T-helper 22 cell (primary cell): ENCODE results near the gene LIN52.

Source experiments
- DNase-seq: peaks from one replicate; pipeline ENCODE4 v3.0.0-alpha.2; 2020; ENCODE audit warnings: low read depth

LIN52 gene, protein sequence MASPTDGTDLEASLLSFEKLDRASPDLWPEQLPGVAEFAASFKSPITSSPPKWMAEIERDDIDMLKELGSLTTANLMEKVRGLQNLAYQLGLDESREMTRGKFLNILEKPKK

DNA sequence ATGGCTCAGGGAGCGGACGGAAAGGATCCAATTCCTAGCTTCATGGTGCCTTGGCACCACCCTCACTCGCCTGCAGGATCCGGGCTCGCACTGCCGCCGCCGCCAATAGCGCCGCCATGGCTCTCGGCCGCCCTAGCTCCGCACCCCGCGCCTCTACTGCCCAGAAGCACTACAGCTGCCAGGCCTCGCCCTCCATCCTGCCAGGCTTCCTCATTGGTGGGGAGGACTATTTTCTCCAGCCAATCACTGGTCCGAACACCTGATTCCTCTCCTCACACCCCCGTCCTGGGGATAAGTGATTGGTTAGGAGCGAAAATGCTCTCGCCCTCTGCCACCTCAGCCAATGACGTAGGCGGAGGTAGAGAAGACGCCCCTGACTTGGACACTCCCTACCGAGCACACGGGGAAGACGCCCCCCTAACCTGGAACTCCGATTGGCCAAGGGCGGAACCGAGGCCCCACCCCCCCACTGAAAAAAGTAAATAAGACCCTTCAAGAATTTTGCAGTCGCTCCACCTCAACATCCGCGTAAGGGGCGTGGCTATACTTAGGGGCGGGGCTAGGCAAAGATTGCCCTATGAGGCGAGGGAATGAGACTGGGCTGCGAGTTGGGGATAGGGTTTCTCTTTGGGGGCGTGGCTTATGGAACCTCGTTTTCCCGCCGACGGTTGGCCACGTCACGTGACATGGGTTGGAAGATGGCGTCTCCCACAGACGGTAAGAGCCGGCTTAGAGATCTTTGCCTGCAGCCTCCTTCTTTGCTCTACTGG is at the start of gene LIN52, which contains the start of gene ALDH6A1:
LIN52 (plus strand) TSS at position 680 of the 770 bp plus-strand sequence; CDS start at position 699, 19 bp downstream.
ALDH6A1 (minus strand) TSS at position 177 of the 770 bp plus-strand sequence; CDS start at position 118, 59 bp downstream.
- peak; percentile 99 for DNase-seq

DNA sequence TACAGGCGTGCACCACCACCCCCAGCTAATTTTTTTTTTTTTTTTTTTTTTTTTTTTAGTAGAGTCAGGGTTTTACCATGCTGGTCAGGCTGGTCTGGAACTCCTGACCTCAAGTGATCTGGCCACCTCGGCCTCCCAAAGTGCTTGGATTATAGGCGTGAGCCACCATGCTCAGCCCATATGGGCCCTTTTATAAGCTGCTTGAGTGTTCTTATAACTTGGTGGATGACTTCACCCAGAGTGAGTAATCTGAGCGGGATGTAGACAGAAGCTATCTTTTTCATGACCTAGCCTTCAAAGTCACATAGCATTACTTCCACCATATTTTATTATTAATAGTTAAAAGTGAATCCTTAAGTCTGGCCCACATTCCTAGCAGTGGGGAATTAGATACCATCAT is 49.2 kb upstream of the LIN52 start:
- no peak for DNase-seq

DNA sequence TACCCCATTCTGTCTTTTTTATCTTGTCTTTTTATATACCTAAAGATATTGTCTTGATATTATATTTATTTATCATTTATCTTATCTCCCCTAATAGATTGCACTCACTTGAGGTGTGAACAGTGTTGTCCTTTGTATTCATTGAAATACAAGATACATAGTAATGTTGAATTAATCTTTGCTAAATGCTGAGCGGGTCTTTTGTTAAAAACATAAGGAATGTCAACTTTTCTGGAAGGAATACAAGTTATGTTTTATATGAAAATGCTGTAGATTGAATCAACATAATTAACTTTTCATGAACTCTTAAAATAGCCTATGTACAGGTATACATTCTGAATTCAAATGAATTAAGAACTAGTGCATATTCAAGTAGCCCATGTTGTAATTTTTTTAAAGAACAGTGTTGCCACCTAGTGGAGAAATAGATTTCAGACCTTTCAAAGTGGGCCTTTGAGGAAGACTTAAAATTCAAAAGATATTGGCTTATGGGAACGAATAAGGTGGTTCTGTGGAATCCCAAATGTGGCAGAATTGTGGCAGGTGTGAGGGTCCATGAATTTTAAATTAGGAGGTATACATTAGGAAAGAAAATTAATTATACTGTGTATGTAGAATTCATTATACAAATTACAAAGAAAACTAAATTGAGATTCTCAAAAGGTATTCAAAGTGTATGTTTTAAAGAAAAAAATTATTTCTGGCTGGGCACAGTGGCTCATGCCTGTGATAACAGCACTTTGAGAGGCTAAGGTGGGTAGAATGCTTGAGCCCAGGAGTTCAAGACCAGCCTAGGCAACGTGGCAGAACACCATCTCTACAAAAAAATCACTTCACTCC is 46.5 kb upstream of the LIN52 start:
- no peak for DNase-seq

DNA sequence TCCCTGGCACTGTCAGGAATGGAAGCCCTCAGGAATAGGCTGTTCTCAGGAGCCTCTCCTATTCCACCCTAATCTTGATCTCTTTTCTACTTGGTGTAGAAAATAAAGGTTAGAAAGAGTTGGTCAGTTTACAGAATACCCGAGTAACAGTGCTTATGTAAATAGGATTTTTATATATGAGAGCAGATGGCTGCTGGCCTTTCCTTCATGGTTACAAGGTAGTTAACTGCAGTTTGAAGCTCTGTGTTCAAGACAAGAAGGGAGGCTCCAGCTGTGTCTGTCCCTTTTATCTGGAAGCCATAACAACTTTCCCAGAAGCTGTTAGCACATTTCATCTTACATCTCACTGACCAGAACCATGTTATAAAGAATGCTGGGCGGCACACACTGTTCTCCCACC is 42.5 kb upstream of the LIN52 start:
- DNase-seq = no peak

DNA sequence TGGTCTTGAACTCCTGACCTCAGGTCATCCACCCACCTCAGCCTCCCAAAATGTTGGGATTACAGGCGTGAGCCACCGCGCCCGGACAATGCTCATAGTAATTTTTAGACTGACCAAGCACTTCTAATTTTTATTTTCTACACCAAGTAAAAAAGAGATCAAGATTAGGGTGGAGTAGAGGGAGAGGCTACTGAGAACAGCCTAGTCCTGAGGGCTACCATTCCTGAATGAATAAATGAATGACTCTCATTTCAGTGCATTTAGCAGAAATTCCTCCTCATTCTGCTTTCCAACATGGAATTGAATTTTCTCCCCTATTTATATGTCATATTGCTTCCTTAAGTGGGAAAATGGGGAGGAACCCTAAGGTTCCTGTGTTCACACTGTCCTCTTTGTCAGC is 39.2 kb upstream of the LIN52 start:
- DNase-seq = no peak

DNA sequence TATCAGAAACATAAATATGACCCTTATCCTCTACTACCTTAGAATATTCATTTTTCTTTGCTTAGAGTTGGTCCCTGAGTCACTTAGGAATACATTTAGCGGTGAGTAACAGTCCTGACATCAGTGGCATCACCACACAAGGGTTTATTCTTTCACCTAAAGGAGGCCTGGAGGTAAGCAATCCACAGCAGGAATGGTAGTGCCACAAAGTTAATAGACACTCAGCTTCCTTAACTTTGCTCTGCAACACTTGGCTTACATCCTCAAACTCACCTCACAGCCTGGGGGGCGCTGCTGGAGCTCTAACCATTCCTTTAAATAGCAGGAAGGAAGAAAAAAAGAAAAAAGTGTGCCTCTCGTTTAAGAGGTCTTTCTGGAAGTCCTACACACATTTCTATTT is 36.5 kb upstream of the LIN52 start:
- no peak for DNase-seq

DNA sequence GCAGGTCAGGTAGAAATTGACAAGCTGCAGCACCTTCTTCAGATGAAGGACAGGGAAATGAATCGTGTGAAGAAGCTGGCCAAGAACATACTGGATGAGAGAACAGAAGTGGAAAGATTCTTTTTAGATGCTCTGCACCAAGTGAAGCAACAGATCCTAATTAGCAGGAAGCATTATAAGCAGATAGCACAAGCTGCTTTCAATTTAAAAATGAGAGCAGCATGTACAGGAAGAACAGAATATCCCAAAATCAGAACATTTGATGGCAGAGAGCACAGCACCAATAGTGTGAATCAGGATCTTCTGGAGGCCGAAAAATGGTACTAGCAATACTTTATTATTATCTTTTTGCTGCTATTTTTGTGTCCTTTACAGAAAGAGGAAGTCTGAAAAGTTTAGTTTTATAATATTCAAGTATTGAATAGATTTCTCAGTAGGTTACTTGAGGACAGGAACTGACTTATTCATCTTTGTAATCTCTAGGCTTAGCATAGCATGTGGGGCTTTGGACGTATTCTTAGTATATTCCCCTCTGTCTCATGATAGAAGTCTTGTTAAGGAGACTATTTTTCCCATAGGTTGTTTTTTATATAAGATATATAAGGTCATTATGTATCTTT is 34.8 kb upstream of the LIN52 start:
- DNase-seq = no peak

DNA sequence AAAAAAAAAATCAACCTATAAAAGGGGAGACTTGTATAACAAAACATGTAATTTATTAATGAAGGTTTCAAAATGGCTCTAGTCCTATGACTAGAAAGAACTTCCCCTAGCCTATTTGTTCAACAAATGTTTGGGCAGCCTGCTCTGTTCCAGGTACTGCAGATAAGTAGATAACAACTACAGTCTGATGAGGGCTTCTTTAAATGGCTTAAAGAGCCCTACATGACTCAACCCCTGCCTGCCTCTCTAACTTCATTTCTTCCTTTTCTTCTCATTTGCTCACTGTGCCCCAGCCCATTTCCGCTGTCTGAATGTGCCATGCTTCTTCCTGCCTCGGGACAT is 22.0 kb upstream of the LIN52 start:
- DNase-seq = no peak

DNA sequence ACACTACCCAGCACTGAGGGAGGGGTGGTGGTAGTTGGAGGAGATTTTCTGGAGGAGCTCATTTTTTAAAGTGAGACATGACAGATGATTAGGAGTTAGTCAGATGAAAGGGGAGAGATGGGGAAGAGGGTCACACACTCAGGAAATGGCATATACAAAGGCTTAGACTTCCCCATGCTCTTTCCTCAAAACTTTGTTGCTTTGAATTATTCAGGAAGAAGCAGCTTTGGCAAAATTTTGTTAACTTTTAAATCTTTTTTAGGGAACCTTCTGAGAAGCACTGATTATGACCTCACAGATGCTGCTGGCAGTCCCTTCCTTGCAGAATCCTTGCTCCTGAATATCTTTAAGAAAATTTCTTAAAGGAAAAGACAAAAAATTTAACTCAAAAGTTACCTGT is 20.3 kb upstream of the LIN52 start:
- no peak for DNase-seq

DNA sequence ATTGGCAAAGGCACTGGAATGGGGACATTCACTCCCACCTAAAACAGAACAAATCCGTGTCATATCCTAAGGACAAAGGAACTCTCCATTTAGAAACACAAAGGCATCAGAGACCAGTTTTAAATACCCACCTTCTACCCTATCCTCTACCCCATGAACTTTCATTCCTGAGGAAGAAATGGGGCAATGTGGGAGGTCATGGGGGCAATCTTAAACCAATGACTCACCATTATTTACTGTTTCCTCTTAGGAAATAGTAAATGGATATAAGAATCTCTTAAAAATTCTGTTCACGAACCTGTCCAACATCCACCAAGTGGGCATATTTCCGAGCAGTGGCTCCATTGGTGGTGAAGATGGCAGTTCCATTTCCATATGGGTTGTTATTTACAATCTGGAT is 19.9 kb upstream of the LIN52 start:
- no peak for DNase-seq

DNA sequence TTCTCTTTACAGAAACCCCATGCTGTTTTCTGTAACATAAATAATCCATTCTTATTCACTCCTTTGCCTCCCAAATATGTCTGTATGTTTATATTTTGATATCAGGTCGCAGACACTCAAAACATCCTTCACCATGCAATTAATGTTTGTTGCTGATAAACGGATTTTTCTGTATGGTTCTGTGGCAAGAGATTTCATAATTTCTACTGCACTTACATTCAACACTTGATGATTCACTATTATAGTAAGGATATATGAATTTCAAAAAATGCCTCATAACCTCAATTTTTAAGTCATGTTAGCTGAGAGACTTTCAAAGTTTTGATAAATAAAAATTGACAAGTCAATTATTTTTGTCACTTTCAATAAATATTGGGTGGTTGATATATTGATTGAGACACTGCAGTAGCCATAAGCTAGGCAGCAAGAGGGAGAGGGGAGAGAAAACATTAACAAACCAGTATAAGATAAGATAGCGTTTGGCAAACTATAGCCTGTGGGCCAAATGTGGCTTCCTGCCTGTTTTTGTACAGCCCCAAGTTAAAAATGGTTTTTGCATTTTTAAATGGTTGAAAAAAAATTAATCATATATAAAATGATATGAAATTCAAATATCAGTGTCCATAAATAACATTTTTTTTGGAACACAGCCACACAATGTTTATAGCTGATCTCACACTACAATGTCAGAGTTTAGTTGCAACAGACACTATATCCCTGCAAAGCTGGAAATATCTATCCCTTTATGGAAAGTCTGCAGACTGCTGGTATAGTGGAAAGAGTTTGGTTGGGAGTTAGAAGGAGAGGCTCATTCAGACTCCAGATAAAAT is 18.8 kb upstream of the LIN52 start:
- DNase-seq = no peak

DNA sequence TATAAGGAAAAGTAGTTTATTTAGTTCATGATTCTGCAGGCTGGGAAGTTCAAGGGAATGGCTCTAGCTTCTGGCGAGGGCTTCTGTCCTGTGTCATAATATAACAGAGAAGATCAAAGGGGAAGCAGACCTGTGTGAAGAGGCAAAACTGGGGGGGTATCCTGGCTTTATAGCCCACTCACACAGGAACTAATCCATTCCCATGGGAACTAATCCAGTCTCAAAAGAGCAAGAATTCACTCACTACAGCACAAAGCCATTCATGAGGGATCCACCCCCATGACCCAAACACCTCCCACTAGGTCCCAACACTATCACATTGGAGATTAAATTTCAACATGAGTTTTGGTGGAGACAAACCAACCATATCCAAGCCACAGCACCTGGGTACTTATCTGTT is 7.4 kb upstream of the LIN52 start:
- no peak for DNase-seq

DNA sequence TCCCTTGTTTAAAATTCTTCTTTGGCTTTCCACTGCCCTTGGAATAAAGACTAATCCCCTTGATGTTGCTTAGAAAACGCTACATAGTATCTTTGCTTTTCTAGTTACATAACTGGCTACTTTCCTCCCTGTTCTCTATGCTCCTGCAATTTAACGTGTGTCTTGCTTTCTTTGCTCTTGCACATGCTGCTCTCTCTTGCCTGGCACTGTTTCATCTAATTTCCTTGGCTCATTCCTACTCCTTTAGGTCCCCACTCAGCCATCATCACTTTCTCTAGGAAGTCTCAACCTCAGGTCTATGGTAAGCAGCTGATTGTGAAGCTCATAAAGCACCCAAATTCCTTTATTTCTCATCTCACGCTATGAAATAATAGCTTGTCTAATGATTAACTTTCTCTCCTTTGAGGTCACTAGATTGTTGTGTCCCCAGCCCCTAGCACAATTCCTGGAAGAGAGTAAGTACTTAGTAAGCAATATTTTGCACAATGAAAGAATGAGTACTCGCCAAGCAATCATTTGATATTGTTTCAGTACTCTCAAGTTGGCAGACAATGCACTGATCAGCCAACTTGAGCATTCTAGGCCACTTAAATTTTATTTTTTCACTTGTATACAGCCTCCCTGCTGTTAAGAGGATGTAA is 3.8 kb upstream of the LIN52 start:
- DNase-seq = no peak

DNA sequence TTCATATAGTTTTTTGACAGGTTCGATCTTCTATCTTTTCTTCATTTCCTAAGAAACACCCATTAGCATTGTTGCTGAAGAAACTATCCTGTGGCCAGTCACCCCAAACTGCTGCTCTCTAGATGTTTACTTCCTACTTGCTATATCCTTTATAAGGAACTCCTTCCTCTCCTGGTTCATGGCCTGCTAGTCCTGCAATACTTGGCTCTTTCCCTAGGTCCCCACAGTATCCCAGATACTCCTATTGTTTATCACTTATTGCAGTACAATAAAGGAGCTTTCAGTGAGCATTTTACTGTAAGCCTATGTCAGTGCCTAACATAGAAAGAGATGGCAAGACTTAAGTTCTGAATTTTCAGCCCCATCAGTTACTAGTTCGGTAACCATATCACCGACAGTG is 3.3 kb upstream of the LIN52 start:
- no peak for DNase-seq

DNA sequence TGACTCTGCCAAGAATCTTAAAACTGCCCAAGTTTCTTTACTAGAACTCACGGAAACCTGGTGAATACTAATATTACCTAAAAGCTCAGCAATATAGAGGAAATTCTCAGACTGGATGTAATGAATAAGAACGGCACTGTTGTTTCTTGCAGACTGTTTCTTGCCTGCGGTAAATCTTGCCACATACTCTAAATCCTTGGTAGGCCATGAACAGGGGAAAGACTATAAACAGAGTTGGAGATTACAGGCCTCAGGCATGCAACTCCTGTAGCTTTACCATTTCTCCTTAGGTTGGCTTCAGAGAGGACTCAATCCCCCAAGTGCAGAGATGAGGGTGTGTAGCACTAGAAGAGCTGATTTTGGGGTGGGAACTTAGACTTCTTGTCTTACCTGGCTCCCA is 1.6 kb upstream of the LIN52 start:
- DNase-seq = no peak

DNA sequence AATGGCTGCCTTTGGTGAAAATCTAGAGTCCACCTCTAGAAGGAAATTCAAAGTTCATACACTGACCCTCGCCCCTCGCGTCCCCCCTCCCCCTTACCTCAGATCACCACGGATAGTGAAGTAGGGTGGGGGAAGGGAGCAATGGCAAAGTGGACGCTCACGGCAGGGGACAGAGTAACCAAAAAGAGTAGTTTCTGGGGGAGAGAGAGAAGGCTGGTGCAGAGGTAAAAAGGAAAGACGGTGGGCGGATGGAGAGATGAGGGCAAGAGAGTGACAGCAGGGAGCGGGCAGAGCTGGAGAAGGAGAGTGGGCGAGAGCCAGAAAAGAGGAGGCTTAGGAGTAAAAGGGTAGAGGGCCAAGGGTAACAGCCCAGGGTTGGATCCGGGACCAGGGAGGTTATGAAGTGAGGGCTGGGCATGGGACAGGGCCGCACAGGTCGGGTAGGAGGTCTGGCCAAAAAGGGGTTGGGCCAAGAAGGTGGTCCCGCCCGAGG is 926 bp upstream of the LIN52 start:
- DNase-seq = no peak

DNA sequence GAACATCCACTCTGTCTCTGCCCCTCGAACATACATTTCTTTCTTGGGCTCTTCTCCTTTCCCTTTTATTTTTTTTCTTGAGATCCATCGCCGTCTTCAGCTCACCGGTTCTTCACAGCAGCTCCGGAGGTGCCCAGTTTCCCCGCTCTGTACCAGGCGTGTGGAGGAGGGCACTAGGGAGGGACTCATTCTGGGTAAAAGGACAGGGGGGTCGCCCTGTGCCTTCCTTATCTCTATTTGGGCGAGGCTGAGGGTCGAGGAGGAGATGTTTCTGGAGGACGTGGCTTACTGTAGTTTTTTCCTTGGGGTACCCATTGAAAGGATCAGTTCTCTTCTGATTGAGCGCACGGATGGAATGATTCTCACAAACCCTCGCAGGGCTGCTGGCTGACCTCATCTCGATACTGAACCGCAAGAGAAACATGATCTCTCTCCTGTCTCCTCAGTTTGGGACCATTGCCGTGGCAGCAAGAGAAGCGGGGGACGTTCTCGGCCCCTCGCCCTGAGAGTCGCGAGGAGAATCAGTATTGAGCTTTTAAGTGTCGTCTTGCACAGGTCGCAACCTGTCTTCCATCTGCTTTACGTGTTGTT is 386 bp downstream of the LIN52 start:
- no peak for DNase-seq

DNA sequence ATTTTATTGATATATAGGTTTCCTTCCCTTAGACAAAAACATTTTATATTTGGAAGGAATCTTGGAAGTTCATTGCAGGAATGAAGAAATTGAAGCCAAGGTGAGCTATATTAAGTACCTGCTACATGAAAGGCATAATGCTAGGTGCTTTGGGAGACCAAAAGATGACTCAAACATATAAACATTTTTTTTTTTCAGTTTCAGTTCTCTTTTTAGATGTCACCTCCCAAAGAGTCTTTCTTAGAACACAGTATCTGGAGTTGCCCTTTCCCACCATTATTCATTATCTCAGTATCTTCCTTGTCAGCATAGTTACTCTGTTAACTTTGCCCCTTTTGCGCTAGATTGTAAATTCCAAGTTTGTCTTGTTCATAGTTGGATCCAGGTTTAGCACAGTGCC is 1.1 kb downstream of the LIN52 start:
- DNase-seq = no peak

DNA sequence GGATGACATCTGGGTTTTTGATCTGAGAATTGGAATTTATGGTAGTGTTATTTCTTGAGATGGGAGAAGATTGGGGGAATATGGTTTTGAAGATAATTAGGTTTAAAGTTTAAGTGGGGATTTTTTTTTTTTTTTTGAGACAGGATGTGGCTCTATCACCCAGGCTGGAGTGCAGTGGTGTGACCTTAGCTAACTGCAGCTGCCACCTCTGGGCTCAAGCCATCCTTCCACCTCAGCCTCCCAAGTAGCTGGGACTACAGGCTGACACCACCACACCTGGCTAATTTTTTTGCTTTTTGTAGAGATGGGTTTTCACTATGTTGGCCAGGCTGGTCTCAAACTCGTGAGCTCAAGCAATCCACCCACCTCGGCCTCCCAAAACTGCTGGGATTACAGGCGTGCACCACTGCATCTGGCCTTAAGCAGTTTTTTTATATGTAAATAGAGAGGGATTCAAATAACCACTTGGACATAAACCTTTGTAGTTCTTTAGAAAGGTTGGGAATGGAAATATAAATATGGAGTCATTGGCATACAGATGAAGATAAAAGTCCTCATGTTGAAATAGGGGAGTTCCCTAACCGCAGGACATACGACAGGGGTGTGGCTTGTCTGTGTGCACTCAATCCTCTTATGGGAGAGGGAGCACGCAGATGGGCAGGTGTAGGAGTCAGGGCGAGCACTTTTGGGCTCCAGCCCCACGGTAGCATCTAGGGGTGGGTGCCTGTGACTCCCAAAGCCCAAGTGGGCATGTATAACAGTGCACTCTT is 4.7 kb downstream of the LIN52 start:
- no peak for DNase-seq

DNA sequence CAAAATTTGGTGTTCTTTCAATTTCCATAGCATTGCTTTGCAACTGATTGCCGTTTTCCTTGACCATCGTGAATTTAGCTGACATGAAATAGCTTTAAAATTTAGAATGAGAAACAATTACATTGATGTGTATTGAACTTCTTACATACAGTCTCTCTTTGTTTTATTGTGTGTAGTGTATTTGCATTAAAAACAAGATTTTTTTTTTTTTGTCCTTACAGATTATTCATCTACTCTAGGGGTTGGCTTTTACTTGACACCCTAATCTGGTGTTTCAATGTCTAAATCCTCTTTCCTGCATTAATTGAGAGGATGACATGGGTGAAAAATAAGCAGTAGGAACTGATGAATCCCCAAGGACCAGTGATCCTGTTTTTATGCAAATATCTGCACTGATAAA is 20.6 kb downstream of the LIN52 start:
- no peak for DNase-seq
